HEK293 (cell line): ENCODE results near the gene CHRDL1.
A peak's percentile ranks its signal among the peaks of the same experiment; 100 is the strongest.
"Not testable (repeated sequence)": the region's sequence is repeated elsewhere in the genome, so short reads cannot be mapped to it uniquely, and the experiment has no call there.

Experiments
- CTCF ChIA-PET: fragments of 350-600 bp; formaldehyde crosslinking; extraction: SDS; loops from one replicate; lab custom pipeline; 2021; ENCODE audit warnings: antibody characterized with exemption; lab: Yijun Ruan, JAX
- POLR2A ChIA-PET: fragments of 300-600 bp; formaldehyde crosslinking; extraction: SDS; loops from one replicate; lab custom pipeline; 2020; ENCODE audit warnings: antibody characterized with exemption, inconsistent platforms; lab: Yijun Ruan, JAX
- H3K27ac ChIP-seq: fragments of 200-500 bp; sonication (Bioruptor generic); 2 replicates; pipeline ENCODE4 v1.5.1; 2014; ENCODE audit warnings: low read depth, low read length, control low read depth, inconsistent platforms; ENCODE audit errors: extremely low read depth
- H3K36me3 ChIP-seq, 2 experiments: fragments of 200-500 bp in 1 of 2; sonication (Bioruptor generic) in 1 of 2; 1 replicate in 1 of 2; 2 replicates in 1 of 2; pipeline ENCODE4 v1.5.1; 2014 to 2017; ENCODE audit warnings: inconsistent platforms in 2 of 2, low read length in 2 of 2; ENCODE audit not compliant: control insufficient read depth in 2 of 2, insufficient read depth in 1 of 2
- H3K4me1 ChIP-seq: fragments of 200-500 bp; sonication (Bioruptor generic); 2 replicates; pipeline ENCODE4 v1.5.1; 2014; ENCODE audit warnings: mild to moderate bottlenecking, low read length, inconsistent platforms; ENCODE audit not compliant: control insufficient read depth, insufficient read depth
- H3K4me3 ChIP-seq: 2 replicates; pipeline ENCODE4 v1.5.1; 2011; ENCODE audit warnings: low read depth, mild to moderate bottlenecking, control low read depth, low read length, moderate library complexity
- H3K9me3 ChIP-seq: fragments of 200-500 bp; sonication (Bioruptor generic); 2 replicates; pipeline ENCODE4 v1.5.1; 2014; ENCODE audit warnings: low read depth, low read length, inconsistent platforms; ENCODE audit not compliant: control insufficient read depth, insufficient read depth
- SALL2 ChIP-seq: fragments of 450-650 bp; formaldehyde crosslinking; IDR thresholded peaks from 2 replicates; pipeline ENCODE4 v1.5.0; 2017; ENCODE audit warnings: missing biosample characterization, mild to moderate bottlenecking, missing genetic modification characterization, borderline replicate concordance
- SP2 ChIP-seq: fragments of 450-650 bp; formaldehyde crosslinking; IDR thresholded peaks from 2 replicates; pipeline ENCODE4 v1.5.1; 2016; ENCODE audit warnings: missing biosample characterization, missing genetic modification characterization
- ZNF16 ChIP-seq: fragments of 450-650 bp; formaldehyde crosslinking; IDR thresholded peaks from 2 replicates; pipeline ENCODE4 v1.5.1; 2016; ENCODE audit warnings: low read depth, missing biosample characterization, missing genetic modification characterization
- ZNF174 ChIP-seq: fragments of 450-650 bp; formaldehyde crosslinking; IDR thresholded peaks from 2 replicates; pipeline ENCODE4 v1.5.0; 2017; ENCODE audit warnings: missing biosample characterization, mild to moderate bottlenecking, missing genetic modification characterization
- ZNF280C ChIP-seq: fragments of 450-650 bp; formaldehyde crosslinking; IDR thresholded peaks from 2 replicates; pipeline ENCODE4 v1.5.1; 2016; ENCODE audit warnings: missing biosample characterization, missing genetic modification characterization
- ZNF350 ChIP-seq: fragments of 450-650 bp; formaldehyde crosslinking; IDR thresholded peaks from 2 replicates; pipeline ENCODE4 v1.5.0; 2017; ENCODE audit warnings: missing biosample characterization, mild to moderate bottlenecking, missing genetic modification characterization
- ZNF513 ChIP-seq: fragments of 450-650 bp; IDR thresholded peaks from 2 replicates; pipeline ENCODE4 v1.5.1; 2018; ENCODE audit warnings: missing biosample characterization, missing genetic modification characterization
- ZNF654 ChIP-seq: fragments of 450-650 bp; formaldehyde crosslinking; IDR thresholded peaks from 2 replicates; pipeline ENCODE4 v1.5.1; 2016; ENCODE audit warnings: low read depth, missing biosample characterization, missing genetic modification characterization
- ZNF677 ChIP-seq: fragments of 450-650 bp; IDR thresholded peaks from 2 replicates; pipeline ENCODE4 v1.5.0; 2018; ENCODE audit warnings: missing biosample characterization, mild to moderate bottlenecking, missing genetic modification characterization, moderate library complexity
- ZNF785 ChIP-seq: fragments of 450-650 bp; formaldehyde crosslinking; IDR thresholded peaks from 2 replicates; pipeline ENCODE4 v1.5.1; 2016; ENCODE audit warnings: missing biosample characterization, missing genetic modification characterization
- ZNF837 ChIP-seq: fragments of 450-650 bp; formaldehyde crosslinking; IDR thresholded peaks from 2 replicates; pipeline ENCODE4 v1.5.1; 2016; ENCODE audit warnings: missing biosample characterization, missing genetic modification characterization
- ZXDB ChIP-seq: fragments of 450-650 bp; formaldehyde crosslinking; IDR thresholded peaks from 2 replicates; pipeline ENCODE4 v1.5.1; 2016; ENCODE audit warnings: missing biosample characterization, missing genetic modification characterization
- TF ChIP-seq, protein P1 (sequence below): fragments of 450-650 bp; formaldehyde crosslinking; IDR thresholded peaks from 2 replicates; pipeline ENCODE4 v1.5.1; 2016; ENCODE audit warnings: missing biosample characterization, missing genetic modification characterization, low read depth

Gene CHRDL1

GRCh38 chrX:110665223-110666002 is 130.2 kb downstream of the CHRDL1 start:
- ChIA-PET CTCF (interaction anchor here (0.6 to 3.5 kb wide), 8 partner anchors 10 to 217 kb away, joined by 3 to 8 read pairs (median 4); no protein-coding TSS in a partner anchor), POLR2A (no interaction called here)
- Histone ChIP-seq H3K4me3 (no peak overlapping the region), H3K9me3 (no peaks in the 10 kb centered on the region), H3K4me1 (no peaks in the 10 kb centered on the region), H3K36me3 (no peaks in the 10 kb centered on the region), H3K27ac (no peak overlapping the region)
- TF ChIP-seq ZNF837, result no peak
- no peak for TF ChIP-seq SP2
- TF ChIP-seq ZNF174, result no peak
- peak; percentile 34 for TF ChIP-seq ZNF654
- no peak for TF ChIP-seq ZXDB (tag by site-specific recombination)

- H3K4me1 ChIP-seq, result no peaks in the 10 kb centered on the region
- no peaks in the 10 kb centered on the region for H3K36me3 ChIP-seq
- H3K27ac ChIP-seq, result no peak overlapping the region
- ChIA-PET POLR2A (interaction anchor here (0.6 kb wide), 1 partner anchor 366 kb away, joined by 3 read pairs; no protein-coding TSS in a partner anchor), CTCF (no interaction called here)
- H3K4me3 ChIP-seq, result no peak overlapping the region
- no peaks in the 10 kb centered on the region for H3K9me3 ChIP-seq
- TF ChIP-seq, protein P1, sequence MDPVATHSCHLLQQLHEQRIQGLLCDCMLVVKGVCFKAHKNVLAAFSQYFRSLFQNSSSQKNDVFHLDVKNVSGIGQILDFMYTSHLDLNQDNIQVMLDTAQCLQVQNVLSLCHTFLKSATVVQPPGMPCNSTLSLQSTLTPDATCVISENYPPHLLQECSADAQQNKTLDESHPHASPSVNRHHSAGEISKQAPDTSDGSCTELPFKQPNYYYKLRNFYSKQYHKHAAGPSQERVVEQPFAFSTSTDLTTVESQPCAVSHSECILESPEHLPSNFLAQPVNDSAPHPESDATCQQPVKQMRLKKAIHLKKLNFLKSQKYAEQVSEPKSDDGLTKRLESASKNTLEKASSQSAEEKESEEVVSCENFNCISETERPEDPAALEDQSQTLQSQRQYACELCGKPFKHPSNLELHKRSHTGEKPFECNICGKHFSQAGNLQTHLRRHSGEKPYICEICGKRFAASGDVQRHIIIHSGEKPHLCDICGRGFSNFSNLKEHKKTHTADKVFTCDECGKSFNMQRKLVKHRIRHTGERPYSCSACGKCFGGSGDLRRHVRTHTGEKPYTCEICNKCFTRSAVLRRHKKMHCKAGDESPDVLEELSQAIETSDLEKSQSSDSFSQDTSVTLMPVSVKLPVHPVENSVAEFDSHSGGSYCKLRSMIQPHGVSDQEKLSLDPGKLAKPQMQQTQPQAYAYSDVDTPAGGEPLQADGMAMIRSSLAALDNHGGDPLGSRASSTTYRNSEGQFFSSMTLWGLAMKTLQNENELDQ (tag by site-specific recombination), result no peak
- TF ChIP-seq ZNF16, result no peak
- no peak for TF ChIP-seq ZNF280C (tag by site-specific recombination)
- no peak for TF ChIP-seq ZNF677 (tag by site-specific recombination)
- TF ChIP-seq ZNF350, result no peak
- TF ChIP-seq ZNF513 (tag by site-specific recombination), result no peak
- TF ChIP-seq SALL2, result no peak
- TF ChIP-seq ZNF785, result no peak
- TF ChIP-seq, all 188 proteins: peak for 0
Measured at GRCh38 chrX:110657073-110657472, 138.5 kb downstream of the CHRDL1 start.

DNA sequence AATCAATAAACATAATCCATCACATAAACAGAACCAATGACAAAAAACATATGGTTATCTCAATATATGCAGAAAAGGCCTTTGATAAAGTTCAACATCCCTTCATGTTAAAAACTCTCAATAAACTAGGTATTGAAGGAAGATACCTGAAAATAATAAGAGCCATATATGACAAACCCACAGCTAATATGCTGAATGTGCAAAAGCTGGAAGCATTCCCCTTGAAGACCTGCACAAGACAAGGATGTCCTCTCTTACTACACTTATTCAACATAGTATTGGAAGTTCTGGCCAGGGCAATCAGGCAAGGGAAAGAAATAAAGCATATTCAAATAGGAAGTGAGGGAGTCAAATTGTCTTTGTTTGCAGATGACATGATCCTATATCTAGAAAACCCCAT is 141.3 kb downstream of the CHRDL1 start:
- H3K27ac ChIP-seq, H3K4me1 ChIP-seq, H3K36me3 ChIP-seq, POLR2A ChIA-PET, H3K9me3 ChIP-seq, H3K4me3 ChIP-seq: not testable (repeated sequence)
- CTCF ChIA-PET, result interaction anchor here (0.6 kb wide), 1 partner anchor 27 kb away, joined by 3 read pairs; no protein-coding TSS in a partner anchor
